NT2/D1 (cell line): ENCODE results near the gene CA9.

Experiments used
- SUZ12 ChIP-seq: IDR thresholded peaks from 2 replicates; pipeline ENCODE4 v1.6.1; 2011; ENCODE audit not compliant: insufficient read length, insufficient read depth; ENCODE audit errors: extremely low read depth
- YY1 ChIP-seq: IDR thresholded peaks from 2 replicates; pipeline ENCODE4 v1.6.1; 2011; ENCODE audit not compliant: insufficient read length, insufficient read depth
- ZNF274 ChIP-seq: IDR thresholded peaks from 2 replicates; pipeline ENCODE4 v1.6.1; 2011; ENCODE audit warnings: mild to moderate bottlenecking, low read depth, low read length

GRCh38 chr9:35682051-35682450, 8.3 kb downstream of the CA9 start:
- no peak for TF ChIP-seq YY1
- no peak for TF ChIP-seq SUZ12
- TF ChIP-seq ZNF274 = no peak
